ENCODE measurements around the gene GPR150.

DNA sequence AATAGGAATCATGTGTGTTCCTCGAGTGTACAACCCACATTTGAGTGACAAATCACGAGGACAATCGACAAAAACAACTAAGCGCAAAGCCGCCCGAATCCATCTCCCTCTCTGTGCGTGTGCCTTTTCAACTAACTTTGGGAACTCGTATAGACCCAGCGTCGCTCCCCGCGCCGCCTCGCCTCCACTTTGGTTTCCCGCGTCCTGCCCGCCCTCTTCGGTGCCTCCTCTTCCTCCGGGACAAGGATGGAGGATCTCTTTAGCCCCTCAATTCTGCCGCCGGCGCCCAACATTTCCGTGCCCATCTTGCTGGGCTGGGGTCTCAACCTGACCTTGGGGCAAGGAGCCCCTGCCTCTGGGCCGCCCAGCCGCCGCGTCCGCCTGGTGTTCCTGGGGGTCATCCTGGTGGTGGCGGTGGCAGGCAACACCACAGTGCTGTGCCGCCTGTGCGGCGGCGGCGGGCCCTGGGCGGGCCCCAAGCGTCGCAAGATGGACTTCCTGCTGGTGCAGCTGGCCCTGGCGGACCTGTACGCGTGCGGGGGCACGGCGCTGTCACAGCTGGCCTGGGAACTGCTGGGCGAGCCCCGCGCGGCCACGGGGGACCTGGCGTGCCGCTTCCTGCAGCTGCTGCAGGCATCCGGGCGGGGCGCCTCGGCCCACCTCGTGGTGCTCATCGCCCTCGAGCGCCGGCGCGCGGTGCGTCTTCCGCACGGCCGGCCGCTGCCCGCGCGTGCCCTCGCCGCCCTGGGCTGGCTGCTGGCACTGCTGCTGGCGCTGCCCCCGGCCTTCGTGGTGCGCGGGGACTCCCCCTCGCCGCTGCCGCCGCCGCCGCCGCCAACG lies at the start of gene GPR150:
- TF ChIP-seq, protein P1, sequence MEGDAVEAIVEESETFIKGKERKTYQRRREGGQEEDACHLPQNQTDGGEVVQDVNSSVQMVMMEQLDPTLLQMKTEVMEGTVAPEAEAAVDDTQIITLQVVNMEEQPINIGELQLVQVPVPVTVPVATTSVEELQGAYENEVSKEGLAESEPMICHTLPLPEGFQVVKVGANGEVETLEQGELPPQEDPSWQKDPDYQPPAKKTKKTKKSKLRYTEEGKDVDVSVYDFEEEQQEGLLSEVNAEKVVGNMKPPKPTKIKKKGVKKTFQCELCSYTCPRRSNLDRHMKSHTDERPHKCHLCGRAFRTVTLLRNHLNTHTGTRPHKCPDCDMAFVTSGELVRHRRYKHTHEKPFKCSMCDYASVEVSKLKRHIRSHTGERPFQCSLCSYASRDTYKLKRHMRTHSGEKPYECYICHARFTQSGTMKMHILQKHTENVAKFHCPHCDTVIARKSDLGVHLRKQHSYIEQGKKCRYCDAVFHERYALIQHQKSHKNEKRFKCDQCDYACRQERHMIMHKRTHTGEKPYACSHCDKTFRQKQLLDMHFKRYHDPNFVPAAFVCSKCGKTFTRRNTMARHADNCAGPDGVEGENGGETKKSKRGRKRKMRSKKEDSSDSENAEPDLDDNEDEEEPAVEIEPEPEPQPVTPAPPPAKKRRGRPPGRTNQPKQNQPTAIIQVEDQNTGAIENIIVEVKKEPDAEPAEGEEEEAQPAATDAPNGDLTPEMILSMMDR (IDR thresholded peaks at IDR 0.05; ENCODE audit: low read length) = no peak
- no peak for TF ChIP-seq EZH2 (IDR thresholded peaks at IDR 0.05; ENCODE audit: borderline replicate concordance, low read length)

Measured in OCI-LY1 (cell line).